Stimulated activated CD4-positive, alpha-beta T cell treated with anti-CD3 and anti-CD28 coated beads, Interleukin-4, amount 100 ng/mL, for 4 hours (primary cell): ENCODE data around the gene SPON1.

Experiments used
- DNase-seq, 2 experiments: peaks; one replicate each; pipeline ENCODE4 v3.0.0-alpha.2; 2020

The SPON1 gene

GRCh38 chr11:14299921-14300320 lies 337.4 kb downstream of the SPON1 start:
- no peak for DNase-seq

GRCh38 chr11:14300661-14301304 lies 338.3 kb downstream of the SPON1 start:
- DNase-seq: peak; percentile 15 to 30

DNA sequence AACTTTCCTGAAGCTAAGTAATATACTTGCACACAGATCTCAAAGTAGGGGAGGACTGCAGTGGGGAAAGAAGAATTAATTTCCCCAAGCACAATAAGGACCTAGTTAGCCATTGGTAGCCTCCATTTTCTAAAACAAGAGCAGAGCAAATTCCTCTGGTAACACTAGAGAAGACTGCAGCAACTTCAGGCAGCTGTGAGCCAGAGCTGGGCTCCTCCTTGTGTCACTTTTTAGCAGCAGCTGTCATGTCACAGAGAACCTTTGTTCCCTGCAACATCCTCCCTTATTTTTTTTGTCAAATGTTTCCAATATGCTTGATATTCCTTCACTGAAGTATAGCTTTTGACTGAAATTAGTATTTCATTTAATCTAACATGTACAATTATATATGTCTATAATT lies 342.1 kb downstream of the SPON1 start:
- DNase-seq: no peak

- DNase-seq: no peak
Observed at GRCh38 chr11:14305649-14306048, 343.1 kb downstream of the SPON1 start.

GRCh38 chr11:14306481-14306880 lies 344.0 kb downstream of the SPON1 start:
- DNase-seq: no peak

DNA sequence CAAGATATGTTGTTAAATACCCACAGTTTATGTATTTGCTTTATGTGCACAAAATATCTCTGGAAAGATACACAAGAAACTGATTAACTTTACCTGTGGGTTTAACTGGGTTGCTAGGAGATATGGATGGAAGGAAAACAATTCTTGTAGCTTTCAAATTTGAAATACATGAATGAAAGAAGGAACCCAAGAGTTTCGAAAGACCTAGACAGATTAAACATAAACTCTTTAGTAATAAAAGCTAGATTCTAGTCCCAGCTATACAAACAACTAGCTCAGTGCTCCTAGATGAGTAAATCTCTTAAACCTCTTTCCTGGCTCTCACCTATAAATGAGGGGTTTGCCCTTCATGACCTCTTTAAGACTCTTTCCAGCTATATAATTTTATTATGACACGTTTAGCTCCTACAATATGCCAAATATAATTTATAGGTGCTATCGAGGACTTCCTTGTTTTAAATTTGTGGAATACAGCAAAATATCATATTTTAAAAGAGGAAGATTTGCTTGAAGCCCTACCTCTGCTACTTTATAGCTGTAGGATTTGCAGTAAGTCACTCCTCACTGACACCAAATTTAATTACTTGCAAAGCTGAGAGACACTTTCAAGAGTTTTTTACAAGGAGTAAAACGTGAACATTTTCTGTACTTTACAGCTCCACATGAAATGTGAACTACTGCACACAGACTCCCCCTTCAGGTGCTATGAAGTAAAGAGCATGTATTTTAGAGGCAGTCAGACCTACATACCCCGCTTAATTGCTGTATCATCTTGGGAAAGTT lies 345.8 kb downstream of the SPON1 start:
- no peak for DNase-seq

- DNase-seq: no peak
Observed at GRCh38 chr11:14308897-14309387, 346.4 kb downstream of the SPON1 start.

DNA sequence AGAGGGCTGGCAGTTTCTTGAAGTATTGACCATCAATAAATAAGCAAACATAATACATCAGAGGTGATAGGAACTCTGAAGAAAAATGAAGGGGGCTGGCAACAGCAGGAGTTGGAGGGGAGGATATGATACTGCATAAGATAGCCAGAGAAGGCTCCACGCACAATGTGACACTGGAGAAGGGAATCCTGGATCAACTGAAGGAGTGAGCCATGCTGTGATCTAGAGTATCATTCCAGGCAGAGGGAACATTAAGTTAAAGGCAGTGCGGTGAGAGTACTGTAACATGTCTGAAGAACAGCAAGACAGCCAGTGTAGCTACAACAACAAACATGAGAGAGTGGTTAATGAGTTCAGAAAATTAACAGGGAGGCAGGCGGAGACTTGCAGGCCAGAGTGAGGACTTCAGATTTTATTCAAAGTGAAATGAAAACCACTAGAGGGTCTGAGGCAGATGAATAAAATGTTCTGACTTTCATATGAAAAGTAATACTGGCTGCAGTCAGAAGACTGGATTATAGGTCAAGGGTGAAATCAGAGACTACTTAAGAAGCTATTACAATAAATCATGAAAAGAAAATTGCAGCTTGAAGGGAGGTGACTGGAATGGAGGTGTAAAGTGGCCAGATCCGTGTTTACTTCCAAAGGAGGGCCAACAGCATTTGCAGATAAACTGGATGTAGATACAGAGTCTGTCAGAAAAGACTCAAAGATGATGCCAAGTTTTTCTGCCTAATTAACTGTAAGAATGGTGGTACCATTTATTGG lies 347.1 kb downstream of the SPON1 start:
- no peak for DNase-seq

DNA sequence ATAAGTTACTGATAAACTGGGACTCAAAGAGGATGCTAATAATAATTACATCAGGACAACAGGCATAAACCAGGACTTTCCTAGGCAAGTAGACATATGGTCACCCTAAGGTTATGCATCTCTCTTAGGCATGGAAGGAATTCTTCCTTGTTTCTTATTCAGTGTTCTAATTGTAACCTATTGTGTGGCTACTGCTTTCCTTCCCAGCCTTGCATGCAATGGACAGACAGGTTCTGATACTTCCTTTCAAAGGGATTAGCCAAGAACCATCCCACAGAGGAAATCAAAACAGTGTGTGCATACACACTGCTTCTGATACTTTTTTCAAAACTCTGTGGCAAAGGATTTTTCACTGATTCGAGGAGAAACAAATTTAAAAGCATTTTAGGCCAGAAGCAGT lies 348.2 kb downstream of the SPON1 start:
- no peak for DNase-seq

DNA sequence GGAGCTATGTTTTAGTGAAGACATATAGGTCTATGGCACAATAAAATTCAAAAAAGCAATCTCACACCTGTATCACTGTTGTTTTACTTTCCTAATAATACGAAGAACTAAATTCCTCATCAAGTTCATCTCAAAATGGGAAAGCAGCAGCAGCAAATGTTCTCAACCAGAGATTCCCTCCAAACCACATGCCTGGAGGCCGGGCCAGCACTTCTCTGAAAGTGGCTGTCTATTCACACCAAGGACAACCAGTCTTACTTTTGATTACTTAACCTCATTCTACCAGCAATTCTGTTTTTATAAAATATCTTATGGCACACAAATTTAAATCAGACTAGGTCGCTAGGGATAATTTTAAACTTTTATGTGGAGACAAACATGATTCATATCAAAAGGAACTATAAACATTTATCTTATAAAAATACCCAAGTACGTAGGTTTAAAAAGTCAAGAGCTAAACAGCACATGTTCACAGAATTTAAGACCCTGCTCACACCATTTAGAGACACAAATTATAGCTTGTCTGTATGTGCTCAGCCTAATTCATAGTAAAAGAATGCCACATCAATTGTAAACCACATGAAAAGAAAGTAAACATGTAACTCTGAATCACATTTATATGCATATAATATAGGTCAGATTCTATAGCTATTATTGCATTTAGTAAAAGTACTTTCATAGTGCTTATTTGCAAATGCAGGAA lies 350.4 kb downstream of the SPON1 start:
- no peak for DNase-seq

GRCh38 chr11:14314127-14314526 lies 351.6 kb downstream of the SPON1 start:
- DNase-seq: no peak

GRCh38 chr11:14315130-14315529 lies 352.6 kb downstream of the SPON1 start:
- DNase-seq: no peak
